H1 (cell line): Measurements from ENCODE around the gene CEACAM21.

Experiments
- CREB1 ChIP-seq: IDR thresholded peaks from 2 replicates; pipeline ENCODE4 v1.6.1; 2012; ENCODE audit warnings: inconsistent platforms
- CTCF ChIP-seq, 3 experiments: IDR thresholded peaks; 1 replicate in 2 of 3; 2 replicates in 1 of 3; pipeline versions ENCODE4 v1.5.1 to v1.6.1; 2011; ENCODE audit warnings: low read length in 3 of 3, mild to moderate bottlenecking in 3 of 3, inconsistent platforms in 2 of 3, low read depth in 1 of 3, moderate library complexity in 1 of 3; ENCODE audit not compliant: insufficient read depth in 1 of 3; ENCODE audit errors: control extremely low read depth in 1 of 3
- EGR1 ChIP-seq: IDR thresholded peaks from 2 replicates; pipeline ENCODE4 v1.6.1; 2011; ENCODE audit warnings: low read depth, low read length, borderline replicate concordance
- EP300 ChIP-seq, 2 experiments: IDR thresholded peaks; 1 replicate in 1 of 2; 2 replicates in 1 of 2; pipeline ENCODE4 v1.6.1; 2011 to 2012; ENCODE audit warnings: low read depth in 2 of 2, low read length in 2 of 2, mild to moderate bottlenecking in 2 of 2, borderline replicate concordance in 1 of 2, inconsistent platforms in 1 of 2, moderate library complexity in 1 of 2
- EZH2 ChIP-seq: fragments of 200-600 bp; sonication (generic); IDR thresholded peaks from 2 replicates; pipeline ENCODE4 v1.7.1; 2012; ENCODE audit warnings: low read depth, mild to moderate bottlenecking, moderate library complexity, low read length, inconsistent platforms; ENCODE audit not compliant: severe bottlenecking
- HDAC2 ChIP-seq, 2 experiments: fragments of 300-600 bp in 1 of 2; sonication (generic) in 1 of 2; IDR thresholded peaks; 2 replicates each; pipeline ENCODE4 v1.6.1; 2011 to 2012; ENCODE audit warnings: low read depth in 2 of 2, low read length in 2 of 2, mild to moderate bottlenecking in 2 of 2, moderate library complexity in 2 of 2, borderline replicate concordance in 1 of 2, inconsistent platforms in 1 of 2
- MAX ChIP-seq: IDR thresholded peaks from 2 replicates; pipeline ENCODE4 v1.6.1; 2012; ENCODE audit warnings: inconsistent platforms
- SIN3A ChIP-seq, 2 experiments: IDR thresholded peaks in 1 of 2; conservative IDR thresholded peaks in 1 of 2; 2 replicates each; pipeline ENCODE4 v1.6.1; 2011 to 2012; ENCODE audit warnings: low read length in 2 of 2, improper control_type of control experiment in 1 of 2, low read depth in 1 of 2, mild to moderate bottlenecking in 1 of 2

GRCh38 chr19:41621226-41621625 is 45.3 kb downstream of the CEACAM21 start:
- TF ChIP-seq CREB1 (no peak), EGR1 (no peak), HDAC2 (IDR thresholded peaks at IDR 0.05; ENCODE audit: borderline replicate concordance in 1 of 2, low read depth in 2 of 2, low read length in 2 of 2) (no peak), CTCF (IDR thresholded peaks at IDR 0.05; ENCODE audit: control extremely low read depth in 1 of 3, insufficient read depth in 1 of 3, low read depth in 1 of 3, low read length in 3 of 3) (no peak), SIN3A (conservative IDR thresholded peaks at IDR 0.05 in 1 of 2, IDR thresholded peaks at IDR 0.05 in 1 of 2; ENCODE audit: low read depth in 1 of 2, low read length in 2 of 2) (no peak), EP300 (IDR thresholded peaks at IDR 0.05; ENCODE audit: borderline replicate concordance in 1 of 2, low read depth in 2 of 2, low read length in 2 of 2) (no peak), EZH2 (no peak), MAX (no peak)
